SK-N-SH treated with all-trans-retinoic acid at 6 μM for 48 hours (cell line): Measurements from ENCODE around the gene SPNS3.

ENCODE experiments used
- ATAC-seq: fragments of 200-7000 bp; cut with Tn5 transposase; 3 replicates; pipeline ENCODE4 v1.9.1; 2020; ENCODE audit warnings: mild to moderate bottlenecking, moderate library complexity
- ARNTL ChIP-seq: fragments of 450-650 bp; formaldehyde crosslinking; IDR thresholded peaks from 2 replicates; pipeline ENCODE4 v1.5.0; 2020; ENCODE audit warnings: low read depth, mild to moderate bottlenecking, moderate library complexity, borderline replicate concordance
- CSDC2 ChIP-seq: fragments of 250-450 bp; sonication (Bioruptor Pico); IDR thresholded peaks from 2 replicates; pipeline ENCODE4 v1.5.0; 2020; ENCODE audit warnings: mild to moderate bottlenecking, moderate library complexity
- ESRRG ChIP-seq: fragments of 250-450 bp; sonication (Bioruptor Pico); IDR thresholded peaks from 2 replicates; pipeline ENCODE4 v1.6.1; 2021; ENCODE audit warnings: mild to moderate bottlenecking
- ISL1 ChIP-seq: fragments of 250-450 bp; sonication (Bioruptor Pico); IDR thresholded peaks from 2 replicates; pipeline ENCODE4 v2.1.2; 2022; ENCODE audit warnings: mild to moderate bottlenecking, moderate library complexity
- OSR1 ChIP-seq: fragments of 250-450 bp; sonication (Bioruptor Pico); IDR thresholded peaks from 2 replicates; pipeline ENCODE4 v1.8.0; 2022; ENCODE audit warnings: moderate library complexity, mild to moderate bottlenecking, inconsistent platforms
- PPARA ChIP-seq: fragments of 250-450 bp; sonication (Bioruptor Pico); IDR thresholded peaks from 2 replicates; pipeline ENCODE4 v1.5.0; 2020; ENCODE audit warnings: mild to moderate bottlenecking, borderline replicate concordance
- RARB ChIP-seq: fragments of 250-450 bp; sonication (Bioruptor Pico); IDR thresholded peaks from 2 replicates; pipeline ENCODE4 v1.8.0; 2021; ENCODE audit warnings: mild to moderate bottlenecking, moderate library complexity
- SNAI2 ChIP-seq: fragments of 250-450 bp; sonication (Bioruptor Pico); IDR thresholded peaks from 2 replicates; pipeline ENCODE4 v1.5.0; 2020; ENCODE audit warnings: mild to moderate bottlenecking, moderate library complexity
- TCF4 ChIP-seq: fragments of 250-450 bp; sonication (Bioruptor Pico); IDR thresholded peaks from 2 replicates; pipeline ENCODE4 v1.8.0; 2021; ENCODE audit warnings: mild to moderate bottlenecking, moderate library complexity, borderline replicate concordance
- TOX ChIP-seq: fragments of 250-450 bp; sonication (Bioruptor Pico); IDR thresholded peaks from 2 replicates; pipeline ENCODE4 v1.8.0; 2021; ENCODE audit warnings: mild to moderate bottlenecking, moderate library complexity, borderline replicate concordance
- ZC3H10 ChIP-seq: fragments of 250-450 bp; sonication (Bioruptor Pico); IDR thresholded peaks from 2 replicates; pipeline ENCODE4 v1.5.1; 2021; ENCODE audit warnings: mild to moderate bottlenecking, moderate library complexity
- ZFP3 ChIP-seq: fragments of 250-450 bp; sonication (Bioruptor Pico); IDR thresholded peaks from 2 replicates; pipeline ENCODE4 v1.5.0; 2020; ENCODE audit warnings: mild to moderate bottlenecking, moderate library complexity
- ZNF565 ChIP-seq: fragments of 450-650 bp; formaldehyde crosslinking; conservative IDR thresholded peaks from 2 replicates; pipeline ENCODE4 v1.5.0; 2020; ENCODE audit warnings: low read depth, mild to moderate bottlenecking, moderate library complexity
- ZNF70 ChIP-seq: fragments of 450-650 bp; formaldehyde crosslinking; IDR thresholded peaks from 2 replicates; pipeline ENCODE4 v1.5.0; 2020; ENCODE audit warnings: mild to moderate bottlenecking, moderate library complexity
- ZNF8 ChIP-seq: fragments of 450-650 bp; formaldehyde crosslinking; IDR thresholded peaks from 2 replicates; pipeline ENCODE4 v1.5.0; 2020; ENCODE audit warnings: mild to moderate bottlenecking, moderate library complexity
- TF ChIP-seq, protein P1 (sequence below): fragments of 250-450 bp; sonication (Bioruptor Pico); IDR thresholded peaks from 2 replicates; pipeline ENCODE4 v1.5.1; 2020; ENCODE audit warnings: low read depth, mild to moderate bottlenecking, moderate library complexity
- TF ChIP-seq, protein P2 (sequence below): fragments of 250-450 bp; sonication (Bioruptor Pico); IDR thresholded peaks from 2 replicates; pipeline ENCODE4 v1.5.1; 2021; ENCODE audit warnings: mild to moderate bottlenecking, moderate library complexity
- TF ChIP-seq, protein P3 (sequence below): fragments of 250-450 bp; sonication (Bioruptor Pico); IDR thresholded peaks from 2 replicates; pipeline ENCODE4 v1.5.0; 2020; ENCODE audit warnings: mild to moderate bottlenecking, moderate library complexity
- TF ChIP-seq, protein P4 (sequence below): fragments of 250-450 bp; sonication (Bioruptor Pico); IDR thresholded peaks from 2 replicates; pipeline ENCODE4 v1.8.0; 2020; ENCODE audit warnings: mild to moderate bottlenecking, moderate library complexity, borderline replicate concordance
- TF ChIP-seq, protein P5 (sequence below): fragments of 250-450 bp; sonication (Bioruptor Pico); IDR thresholded peaks from 2 replicates; pipeline ENCODE4 v1.8.0; 2021; ENCODE audit warnings: low read depth, mild to moderate bottlenecking, moderate library complexity, borderline replicate concordance

Gene SPNS3

DNA sequence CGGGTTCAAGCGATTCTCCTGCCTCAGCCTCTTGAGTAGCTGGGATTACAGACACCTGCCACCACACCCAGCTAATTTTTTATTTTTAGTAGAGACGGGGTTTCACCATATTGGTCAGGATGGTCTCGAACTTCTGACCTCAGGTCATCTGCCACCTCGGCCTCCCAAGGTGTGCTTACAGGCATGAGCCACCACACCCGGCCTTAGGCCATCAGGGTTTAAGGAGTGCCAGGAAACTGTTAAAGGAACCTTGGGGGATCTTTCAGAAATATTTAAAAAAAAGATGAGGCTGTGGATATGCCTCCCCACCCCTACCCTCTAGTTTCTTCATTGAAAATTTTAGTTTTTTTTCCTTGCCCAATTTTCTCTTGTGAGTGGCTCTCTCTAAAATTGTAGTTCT, 35.9 kb upstream of the SPNS3 start:
- no peak for ATAC-seq
- TF ChIP-seq TOX (CRISPR knock-in tag) (no peak), ZNF70 (no peak), ARNTL (no peak), PPARA (no peak), OSR1 (CRISPR knock-in tag) (no peak)
- TF ChIP-seq, protein P1, sequence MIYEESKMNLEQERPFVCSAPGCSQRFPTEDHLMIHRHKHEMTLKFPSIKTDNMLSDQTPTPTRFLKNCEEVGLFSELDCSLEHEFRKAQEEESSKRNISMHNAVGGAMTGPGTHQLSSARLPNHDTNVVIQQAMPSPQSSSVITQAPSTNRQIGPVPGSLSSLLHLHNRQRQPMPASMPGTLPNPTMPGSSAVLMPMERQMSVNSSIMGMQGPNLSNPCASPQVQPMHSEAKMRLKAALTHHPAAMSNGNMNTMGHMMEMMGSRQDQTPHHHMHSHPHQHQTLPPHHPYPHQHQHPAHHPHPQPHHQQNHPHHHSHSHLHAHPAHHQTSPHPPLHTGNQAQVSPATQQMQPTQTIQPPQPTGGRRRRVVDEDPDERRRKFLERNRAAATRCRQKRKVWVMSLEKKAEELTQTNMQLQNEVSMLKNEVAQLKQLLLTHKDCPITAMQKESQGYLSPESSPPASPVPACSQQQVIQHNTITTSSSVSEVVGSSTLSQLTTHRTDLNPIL (CRISPR knock-in tag): no peak
- TF ChIP-seq, protein P2, sequence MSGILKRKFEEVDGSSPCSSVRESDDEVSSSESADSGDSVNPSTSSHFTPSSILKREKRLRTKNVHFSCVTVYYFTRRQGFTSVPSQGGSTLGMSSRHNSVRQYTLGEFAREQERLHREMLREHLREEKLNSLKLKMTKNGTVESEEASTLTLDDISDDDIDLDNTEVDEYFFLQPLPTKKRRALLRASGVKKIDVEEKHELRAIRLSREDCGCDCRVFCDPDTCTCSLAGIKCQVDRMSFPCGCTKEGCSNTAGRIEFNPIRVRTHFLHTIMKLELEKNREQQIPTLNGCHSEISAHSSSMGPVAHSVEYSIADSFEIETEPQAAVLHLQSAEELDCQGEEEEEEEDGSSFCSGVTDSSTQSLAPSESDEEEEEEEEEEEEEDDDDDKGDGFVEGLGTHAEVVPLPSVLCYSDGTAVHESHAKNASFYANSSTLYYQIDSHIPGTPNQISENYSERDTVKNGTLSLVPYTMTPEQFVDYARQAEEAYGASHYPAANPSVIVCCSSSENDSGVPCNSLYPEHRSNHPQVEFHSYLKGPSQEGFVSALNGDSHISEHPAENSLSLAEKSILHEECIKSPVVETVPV (CRISPR knock-in tag): no peak

DNA sequence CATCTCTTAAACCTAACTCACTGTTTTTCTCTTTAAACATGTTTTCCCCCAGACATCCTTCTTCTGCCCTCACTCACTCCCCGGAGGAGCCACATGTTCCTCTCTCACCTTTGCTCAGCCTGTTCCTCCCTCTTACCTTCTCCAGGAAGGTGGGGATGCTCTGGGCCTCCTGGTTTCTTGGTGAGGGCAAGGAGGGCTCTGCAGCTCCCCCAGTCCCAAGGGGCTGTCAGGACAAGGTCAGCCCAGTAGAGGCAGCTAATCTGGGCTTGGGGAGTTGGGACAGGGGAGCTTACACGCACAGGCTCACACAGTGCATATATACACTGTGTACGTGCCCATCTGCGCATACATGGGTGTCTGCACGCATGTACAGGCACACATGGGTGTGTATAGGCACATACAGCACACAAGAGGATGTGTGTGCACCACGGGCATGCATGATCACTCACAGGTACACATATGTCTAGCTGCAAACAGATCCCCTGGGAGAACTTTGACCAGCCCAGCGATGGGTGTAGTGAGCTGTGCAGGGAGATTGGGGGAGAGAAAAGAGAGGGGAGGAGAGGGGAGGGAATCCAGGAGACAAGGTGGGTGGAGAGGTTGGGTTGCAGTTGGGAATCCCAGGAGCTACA, 28.6 kb upstream of the SPNS3 start:
- TF ChIP-seq ISL1 (CRISPR knock-in tag): no peak
- TF ChIP-seq RARB: no peak
- TF ChIP-seq CSDC2 (CRISPR knock-in tag): no peak
- no peak for TF ChIP-seq ESRRG (CRISPR knock-in tag)
- TF ChIP-seq, protein P3, sequence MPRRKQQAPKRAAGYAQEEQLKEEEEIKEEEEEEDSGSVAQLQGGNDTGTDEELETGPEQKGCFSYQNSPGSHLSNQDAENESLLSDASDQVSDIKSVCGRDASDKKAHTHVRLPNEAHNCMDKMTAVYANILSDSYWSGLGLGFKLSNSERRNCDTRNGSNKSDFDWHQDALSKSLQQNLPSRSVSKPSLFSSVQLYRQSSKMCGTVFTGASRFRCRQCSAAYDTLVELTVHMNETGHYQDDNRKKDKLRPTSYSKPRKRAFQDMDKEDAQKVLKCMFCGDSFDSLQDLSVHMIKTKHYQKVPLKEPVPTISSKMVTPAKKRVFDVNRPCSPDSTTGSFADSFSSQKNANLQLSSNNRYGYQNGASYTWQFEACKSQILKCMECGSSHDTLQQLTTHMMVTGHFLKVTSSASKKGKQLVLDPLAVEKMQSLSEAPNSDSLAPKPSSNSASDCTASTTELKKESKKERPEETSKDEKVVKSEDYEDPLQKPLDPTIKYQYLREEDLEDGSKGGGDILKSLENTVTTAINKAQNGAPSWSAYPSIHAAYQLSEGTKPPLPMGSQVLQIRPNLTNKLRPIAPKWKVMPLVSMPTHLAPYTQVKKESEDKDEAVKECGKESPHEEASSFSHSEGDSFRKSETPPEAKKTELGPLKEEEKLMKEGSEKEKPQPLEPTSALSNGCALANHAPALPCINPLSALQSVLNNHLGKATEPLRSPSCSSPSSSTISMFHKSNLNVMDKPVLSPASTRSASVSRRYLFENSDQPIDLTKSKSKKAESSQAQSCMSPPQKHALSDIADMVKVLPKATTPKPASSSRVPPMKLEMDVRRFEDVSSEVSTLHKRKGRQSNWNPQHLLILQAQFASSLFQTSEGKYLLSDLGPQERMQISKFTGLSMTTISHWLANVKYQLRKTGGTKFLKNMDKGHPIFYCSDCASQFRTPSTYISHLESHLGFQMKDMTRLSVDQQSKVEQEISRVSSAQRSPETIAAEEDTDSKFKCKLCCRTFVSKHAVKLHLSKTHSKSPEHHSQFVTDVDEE (CRISPR knock-in tag): no peak
- TF ChIP-seq ZC3H10 (CRISPR knock-in tag): no peak
- ATAC-seq: no peak

DNA sequence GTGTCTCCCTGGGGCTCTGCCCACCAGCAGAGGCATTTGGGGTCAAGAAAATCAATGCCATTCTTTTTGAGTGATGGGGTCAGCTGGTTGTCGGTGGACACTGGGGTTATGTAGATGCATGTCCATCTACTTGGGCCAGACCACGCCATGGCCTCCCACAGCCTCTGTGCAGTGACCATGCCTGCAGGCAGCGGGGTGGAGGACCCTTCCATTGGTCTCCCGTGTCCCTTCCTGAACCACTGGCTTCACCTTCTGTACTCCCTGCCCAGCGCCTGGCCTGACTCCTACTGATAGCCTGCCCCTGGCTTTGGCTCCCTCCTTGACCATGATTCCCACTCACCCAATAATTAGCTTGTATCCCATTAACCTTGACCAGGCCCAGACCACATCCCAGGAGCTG, 28.0 kb upstream of the SPNS3 start:
- ATAC-seq: no peak
- TF ChIP-seq ZFP3 (CRISPR knock-in tag) (no peak), SNAI2 (CRISPR knock-in tag) (no peak), RARB (no peak), ZNF8 (CRISPR knock-in tag) (no peak), TOX (CRISPR knock-in tag) (no peak), OSR1 (CRISPR knock-in tag) (no peak), ZC3H10 (CRISPR knock-in tag) (no peak), ZNF565 (no peak), CSDC2 (CRISPR knock-in tag) (no peak), TCF4 (CRISPR knock-in tag) (no peak), PPARA (no peak)
- TF ChIP-seq, protein P4, sequence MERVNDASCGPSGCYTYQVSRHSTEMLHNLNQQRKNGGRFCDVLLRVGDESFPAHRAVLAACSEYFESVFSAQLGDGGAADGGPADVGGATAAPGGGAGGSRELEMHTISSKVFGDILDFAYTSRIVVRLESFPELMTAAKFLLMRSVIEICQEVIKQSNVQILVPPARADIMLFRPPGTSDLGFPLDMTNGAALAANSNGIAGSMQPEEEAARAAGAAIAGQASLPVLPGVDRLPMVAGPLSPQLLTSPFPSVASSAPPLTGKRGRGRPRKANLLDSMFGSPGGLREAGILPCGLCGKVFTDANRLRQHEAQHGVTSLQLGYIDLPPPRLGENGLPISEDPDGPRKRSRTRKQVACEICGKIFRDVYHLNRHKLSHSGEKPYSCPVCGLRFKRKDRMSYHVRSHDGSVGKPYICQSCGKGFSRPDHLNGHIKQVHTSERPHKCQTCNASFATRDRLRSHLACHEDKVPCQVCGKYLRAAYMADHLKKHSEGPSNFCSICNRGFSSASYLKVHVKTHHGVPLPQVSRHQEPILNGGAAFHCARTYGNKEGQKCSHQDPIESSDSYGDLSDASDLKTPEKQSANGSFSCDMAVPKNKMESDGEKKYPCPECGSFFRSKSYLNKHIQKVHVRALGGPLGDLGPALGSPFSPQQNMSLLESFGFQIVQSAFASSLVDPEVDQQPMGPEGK (CRISPR knock-in tag): no peak
- TF ChIP-seq, protein P3 (CRISPR knock-in tag): no peak
- TF ChIP-seq, protein P1 (CRISPR knock-in tag): no peak
- TF ChIP-seq, protein P5, sequence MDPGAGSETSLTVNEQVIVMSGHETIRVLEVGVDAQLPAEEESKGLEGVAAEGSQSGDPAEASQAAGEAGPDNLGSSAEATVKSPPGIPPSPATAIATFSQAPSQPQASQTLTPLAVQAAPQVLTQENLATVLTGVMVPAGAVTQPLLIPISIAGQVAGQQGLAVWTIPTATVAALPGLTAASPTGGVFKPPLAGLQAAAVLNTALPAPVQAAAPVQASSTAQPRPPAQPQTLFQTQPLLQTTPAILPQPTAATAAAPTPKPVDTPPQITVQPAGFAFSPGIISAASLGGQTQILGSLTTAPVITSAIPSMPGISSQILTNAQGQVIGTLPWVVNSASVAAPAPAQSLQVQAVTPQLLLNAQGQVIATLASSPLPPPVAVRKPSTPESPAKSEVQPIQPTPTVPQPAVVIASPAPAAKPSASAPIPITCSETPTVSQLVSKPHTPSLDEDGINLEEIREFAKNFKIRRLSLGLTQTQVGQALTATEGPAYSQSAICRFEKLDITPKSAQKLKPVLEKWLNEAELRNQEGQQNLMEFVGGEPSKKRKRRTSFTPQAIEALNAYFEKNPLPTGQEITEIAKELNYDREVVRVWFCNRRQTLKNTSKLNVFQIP: no peak
